Small intestine (tissue), 7 donors: ENCODE data around the gene ABCC3. TPM values are rescaled to one million over a fixed set of nuclear protein-coding genes. Genes with fewer than 3 reads are reported as not detected.

Experiments used
- DNase-seq, 2 donors: peaks; one replicate each; pipeline versions ENCODE4 v3.0.0 to v3.0.0-alpha.2; 2013
- FAIRE-seq: peaks from 2 replicates; lab custom pipeline; 2012; peaks lifted over from hg19 to GRCh38; lab: Jason Lieb, UNC
- H3K27ac ChIP-seq, 3 donors: one replicate each; pipeline ENCODE4 v1.5.1; 2013; ENCODE audit warnings: low read length in 2 of 3, mild to moderate bottlenecking in 2 of 3, control low read depth in 1 of 3, inconsistent platforms in 1 of 3, low read depth in 1 of 3, moderate library complexity in 1 of 3
- H3K27me3 ChIP-seq, 3 donors: one replicate each; pipeline ENCODE4 v1.6.1; 2013; ENCODE audit warnings: low read length in 3 of 3, inconsistent platforms in 1 of 3; ENCODE audit not compliant: control insufficient read depth in 3 of 3, insufficient read depth in 3 of 3
- H3K36me3 ChIP-seq, 3 donors: one replicate each; pipeline ENCODE4 v1.6.1; 2013; ENCODE audit warnings: low read length in 3 of 3, inconsistent platforms in 1 of 3, low read depth in 1 of 3, mild to moderate bottlenecking in 1 of 3, moderate library complexity in 1 of 3; ENCODE audit not compliant: control insufficient read depth in 3 of 3, insufficient read depth in 2 of 3
- H3K4me1 ChIP-seq, 3 donors: one replicate each; pipeline ENCODE4 v1.6.1; 2013; ENCODE audit warnings: low read length in 2 of 3, inconsistent platforms in 1 of 3, low read depth in 1 of 3, mild to moderate bottlenecking in 1 of 3, moderate library complexity in 1 of 3; ENCODE audit not compliant: control insufficient read depth in 3 of 3, insufficient read depth in 2 of 3
- H3K4me3 ChIP-seq, 3 donors: one replicate each; pipeline ENCODE4 v1.5.1; 2013; ENCODE audit warnings: low read length in 3 of 3, control low read depth in 1 of 3, inconsistent platforms in 1 of 3, low read depth in 1 of 3, mild to moderate bottlenecking in 1 of 3, moderate library complexity in 1 of 3
- H3K9me3 ChIP-seq, 2 donors: one replicate each; pipeline ENCODE4 v1.6.1; 2013; ENCODE audit warnings: low read depth in 1 of 2, low read length in 1 of 2; ENCODE audit not compliant: control insufficient read depth in 2 of 2, insufficient read depth in 1 of 2
- WGBS, 3 donors: extraction: QIAGEN DNeasy Blood & Tissue Kit; methylation state at CpG; one replicate each; pipeline ENCODE4 v1.1.7; 2013; 5-methylcytosine and 5-hydroxymethylcytosine counted together
- polyA plus RNA-seq, 4 donors: library from polyadenylated mRNA; stranded (reverse) in 3 of 4; unstranded in 1 of 4; fragments of 200-250 nt in 3 of 4; fragments of 120-200 nt in 1 of 4; gene quantifications; one replicate each; pipeline versions ENCODE4 v1.2.1 to v1.2.3, GENCODE V29; 2013
- donor health status: healthy with polysubstance abuse.
- donor health status: control.
- donor health status: control.
- donor health status: Bipolar disorder and iron deficiency.
- donor health status: healthy.

Gene ABCC3
- polyA plus RNA-seq, 4 donors = 36.7 to 131 (median 81.9) TPM

DNA sequence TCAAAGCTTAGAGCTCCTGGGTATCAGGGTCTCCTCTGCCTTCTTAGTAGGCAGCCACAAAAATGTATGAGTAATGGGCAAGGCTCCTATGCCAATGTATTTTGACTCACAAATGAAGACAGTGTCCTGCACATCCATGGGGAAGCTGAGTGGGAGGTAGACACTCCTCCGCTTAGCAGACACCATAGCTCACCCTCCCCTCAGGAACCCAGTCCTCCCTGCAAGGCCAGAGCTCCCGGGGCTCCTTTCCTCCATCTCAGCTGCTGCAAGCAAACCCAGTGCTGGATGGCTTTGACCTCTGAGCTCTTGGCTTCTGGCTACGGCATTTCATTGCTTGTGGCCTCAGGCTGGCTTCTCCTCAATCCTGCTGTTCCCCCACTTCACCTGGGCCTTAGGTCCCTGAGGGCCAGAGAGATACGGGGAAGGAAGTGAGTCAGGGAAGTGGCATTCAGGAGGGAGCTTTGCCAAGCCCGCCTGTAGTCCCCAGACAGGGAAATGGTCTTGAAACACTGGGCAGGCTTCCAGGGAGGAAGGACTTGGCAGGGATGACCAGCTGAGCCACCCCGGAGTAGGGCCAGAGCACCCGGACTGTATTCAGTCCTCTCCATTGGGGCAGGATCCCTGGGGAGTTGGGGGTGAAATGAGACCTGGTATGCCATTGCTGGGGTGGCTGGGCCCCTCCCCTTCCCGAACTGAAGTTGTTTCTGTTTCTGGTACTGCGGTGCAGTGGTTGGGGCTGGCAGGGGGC is 4.5 kb downstream of the ABCC3 start:
- WGBS, 3 donors = 12 to 14% (median 13%) methylated on average over 8 to 9 of the region's 9 CpGs
- no peaks in the 10 kb centered on the region for H3K9me3 ChIP-seq
- FAIRE-seq = no peak
- H3K27ac ChIP-seq = peak overlapping the region; percentile 45 to 92 (median 79)
- DNase-seq = peak; percentile 79 to 98
- peaks cover 0 to 11% (median 3%) of the 10 kb centered on the region in 3 donors for H3K27me3 ChIP-seq
- peaks cover 6 to 79% (median 11%) of the 10 kb centered on the region in 3 donors for H3K4me1 ChIP-seq
- H3K4me3 ChIP-seq = no peak overlapping the region
- peaks cover 0 to 40% (median 2%) of the 10 kb centered on the region in 3 donors for H3K36me3 ChIP-seq

DNA sequence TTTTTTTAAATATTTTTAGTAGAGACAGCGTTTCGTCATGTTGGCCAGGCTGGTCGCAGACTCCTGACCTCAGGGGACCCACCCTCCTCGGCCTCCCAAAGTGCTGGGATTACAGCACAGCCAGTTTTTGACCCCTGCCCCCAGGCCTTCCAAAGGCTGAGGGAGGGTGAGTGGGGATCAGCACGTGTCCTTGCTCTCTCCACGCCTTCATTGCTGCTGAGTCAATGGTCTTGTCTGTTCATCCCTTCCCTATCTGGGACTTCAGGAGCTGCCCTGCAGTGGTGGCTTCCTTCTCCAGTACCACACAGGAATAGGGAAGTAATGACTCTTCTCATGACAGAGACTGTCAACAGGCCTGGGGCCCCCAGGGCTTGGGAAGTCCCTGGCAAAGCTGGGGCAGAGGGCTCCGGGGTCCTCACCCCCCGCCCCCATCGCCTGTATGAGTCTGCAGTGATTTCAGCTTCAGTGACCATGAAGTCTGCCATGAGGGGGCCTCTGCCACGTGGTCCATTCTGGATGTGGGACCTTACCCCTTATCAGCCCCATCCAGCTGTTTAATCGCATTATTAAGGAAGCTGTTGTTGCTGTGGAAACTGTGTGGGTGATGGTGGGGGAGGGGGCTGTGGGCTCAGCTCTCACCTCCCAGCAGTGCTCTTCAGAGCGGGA is 6.1 kb downstream of the ABCC3 start:
- Histone ChIP-seq H3K36me3 (peaks cover 0 to 42% (median 2%) of the 10 kb centered on the region in 3 donors), H3K4me3 (no peak overlapping the region), H3K9me3 (no peaks in the 10 kb centered on the region), H3K4me1 (peaks cover 6 to 69% (median 11%) of the 10 kb centered on the region in 3 donors), H3K27me3 (no peaks in the 10 kb centered on the region), H3K27ac (peak overlapping the region in 1 of 3 donors; percentile 58)
- WGBS, 3 donors = 53 to 60% (median 55%) methylated on average over 12 of the region's 12 CpGs
- DNase-seq (peak; percentile 55 to 75), FAIRE-seq (no peak)

GRCh38 chr17:50641357-50641756 is 6.7 kb downstream of the ABCC3 start:
- H3K4me1 ChIP-seq = peaks cover 6 to 63% (median 11%) of the 10 kb centered on the region in 3 donors
- H3K27me3 ChIP-seq = no peaks in the 10 kb centered on the region
- WGBS, 3 donors = 60 to 68% (median 63%) methylated on average over 3 of the region's 3 CpGs
- no peak overlapping the region for H3K4me3 ChIP-seq
- no peaks in the 10 kb centered on the region for H3K9me3 ChIP-seq
- no peak for FAIRE-seq
- H3K27ac ChIP-seq = no peak overlapping the region
- H3K36me3 ChIP-seq = peaks cover 0 to 44% (median 2%) of the 10 kb centered on the region in 3 donors
- no peak for DNase-seq

GRCh38 chr17:50642071-50642721 is 7.5 kb downstream of the ABCC3 start:
- no peak for FAIRE-seq
- Histone ChIP-seq H3K4me3 (no peak overlapping the region), H3K27ac (no peak overlapping the region), H3K4me1 (peaks cover 6 to 56% (median 11%) of the 10 kb centered on the region in 3 donors), H3K9me3 (no peaks in the 10 kb centered on the region), H3K27me3 (no peaks in the 10 kb centered on the region), H3K36me3 (peaks cover 0 to 38% (median 2%) of the 10 kb centered on the region in 3 donors)
- 82 to 91% (median 89%) methylated on average over 15 of the region's 15 CpGs for WGBS, 3 donors
- DNase-seq = no peak

DNA sequence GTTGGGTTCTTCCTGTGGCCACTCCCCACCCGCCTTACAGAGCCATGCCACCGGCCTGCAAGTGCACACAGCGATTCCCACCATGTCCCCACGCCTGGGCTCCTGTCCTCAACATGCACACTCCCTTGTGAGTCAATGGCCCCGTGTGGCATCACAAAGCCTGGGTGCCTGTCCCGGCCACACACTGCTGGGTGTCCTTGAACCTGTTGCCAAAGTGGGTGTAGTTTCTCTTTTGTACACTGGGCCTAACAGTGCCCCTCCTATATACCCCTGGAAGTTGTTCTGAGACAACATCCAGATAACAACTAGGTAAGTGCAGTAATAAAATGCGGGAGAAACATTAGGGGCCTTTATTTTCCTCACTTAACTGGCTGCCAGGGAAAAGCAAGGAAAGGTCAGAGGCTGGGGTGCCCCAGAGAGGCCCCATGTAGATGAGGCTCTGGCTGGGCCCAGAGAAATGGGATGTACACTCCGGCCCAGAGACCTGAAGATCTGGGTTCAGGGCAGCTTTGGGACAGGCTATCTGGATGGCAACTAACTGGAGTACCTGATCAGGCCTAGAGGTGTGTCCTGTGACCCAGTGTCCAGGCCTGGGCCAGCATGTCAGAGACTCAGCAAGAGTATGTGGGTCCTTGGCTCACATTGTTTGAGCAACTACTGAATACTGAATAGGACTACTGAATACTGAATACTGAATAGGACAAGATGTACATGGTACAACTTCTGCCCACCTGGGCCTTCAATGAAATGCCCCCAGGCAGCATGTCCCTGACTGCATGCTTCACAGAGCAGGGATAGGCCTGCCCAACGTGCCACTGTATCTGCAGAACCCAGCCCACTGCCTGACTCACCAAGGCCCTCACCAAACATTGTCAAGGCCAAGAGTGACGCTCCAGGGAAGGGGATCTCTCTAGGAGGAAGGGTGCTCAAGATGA is 8.3 kb downstream of the ABCC3 start:
- FAIRE-seq = no peak
- Histone ChIP-seq H3K4me3 (no peak overlapping the region), H3K4me1 (peaks cover 6 to 48% (median 11%) of the 10 kb centered on the region in 3 donors), H3K36me3 (peaks cover 0 to 38% (median 2%) of the 10 kb centered on the region in 3 donors), H3K27ac (peak overlapping the region in 1 of 3 donors; percentile 13), H3K9me3 (no peaks in the 10 kb centered on the region), H3K27me3 (no peaks in the 10 kb centered on the region)
- no peak for DNase-seq
- 44 to 73% (median 54%) methylated on average over 10 of the region's 10 CpGs for WGBS, 3 donors

DNA sequence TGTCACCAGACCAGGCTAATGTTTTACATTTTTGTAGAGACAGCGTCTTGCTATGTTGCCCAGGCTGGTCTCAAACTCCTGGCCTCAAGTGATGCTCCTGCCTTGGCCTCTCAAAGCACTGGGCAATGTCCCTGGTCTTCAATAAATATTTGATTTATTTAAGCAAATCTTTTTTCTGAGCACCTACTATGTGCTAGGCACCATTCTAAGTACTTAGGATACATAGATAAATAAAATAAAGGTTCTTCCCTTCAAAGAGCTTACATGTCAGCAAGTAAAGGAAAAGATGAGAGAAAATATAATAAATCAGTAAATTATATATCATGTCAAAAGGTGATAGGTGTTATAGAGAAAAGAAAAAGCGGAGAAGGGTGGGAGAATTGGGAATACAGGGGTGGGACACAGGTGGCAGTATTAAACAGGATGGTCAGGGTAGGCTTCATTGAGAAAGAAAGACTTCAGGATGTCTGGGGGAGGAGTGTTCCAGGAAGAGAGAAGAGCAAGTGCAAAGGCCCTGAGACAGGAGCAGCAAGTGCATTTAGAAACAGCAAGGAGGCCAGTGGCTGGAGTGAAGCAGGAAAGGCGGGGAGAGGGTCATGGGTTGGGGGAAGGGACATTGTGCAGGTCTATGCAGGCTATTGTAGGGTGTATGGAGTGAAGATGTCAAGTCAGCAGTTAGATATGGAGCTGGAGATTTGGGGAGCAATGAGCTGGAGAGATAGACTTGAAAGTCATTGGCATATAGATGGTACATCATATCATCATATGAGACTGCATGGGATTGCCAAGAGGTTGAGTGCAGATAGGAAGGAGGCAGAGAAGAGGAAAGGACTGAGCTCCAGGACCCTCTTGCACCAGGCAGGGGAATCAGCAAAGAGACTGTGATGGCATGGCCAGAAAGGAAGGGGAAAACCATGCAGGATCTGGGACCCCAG is 11.3 kb downstream of the ABCC3 start:
- H3K9me3 ChIP-seq = no peaks in the 10 kb centered on the region
- H3K27me3 ChIP-seq = no peaks in the 10 kb centered on the region
- H3K4me3 ChIP-seq = no peak overlapping the region
- no peak for DNase-seq
- peaks cover 0 to 30% (median 2%) of the 10 kb centered on the region in 3 donors for H3K36me3 ChIP-seq
- H3K4me1 ChIP-seq = peaks cover 0 to 21% (median 5%) of the 10 kb centered on the region in 3 donors
- no peak overlapping the region for H3K27ac ChIP-seq
- 91 to 97% (median 93%) methylated on average over 3 of the region's 3 CpGs for WGBS, 3 donors
- FAIRE-seq = no peak

GRCh38 chr17:50647187-50647586 is 12.5 kb downstream of the ABCC3 start:
- Histone ChIP-seq H3K4me1 (peaks cover 0 to 16% (median 0%) of the 10 kb centered on the region in 3 donors), H3K36me3 (peaks cover 0 to 24% (median 2%) of the 10 kb centered on the region in 3 donors), H3K4me3 (no peak overlapping the region), H3K27me3 (no peaks in the 10 kb centered on the region), H3K9me3 (no peaks in the 10 kb centered on the region), H3K27ac (no peak overlapping the region)
- WGBS, 3 donors = 68 to 95% (median 71%) methylated on average over 2 of the region's 2 CpGs
- DNase-seq (peak in 1 of 2 donors; percentile 42), FAIRE-seq (no peak)
